Measurements from ENCODE around the gene HLA-G. TPM values are rescaled to one million over a fixed set of nuclear protein-coding genes. Genes with fewer than 3 reads are reported as not detected.

The HLA-G gene
- not detected in 2 replicates for total RNA-seq

GRCh38 chr6:29827579-29828470 lies at the start of gene HLA-G:
Gene HLA-G (plus strand): TSS chr6:29827825. CDS start chr6:29827845, 20 bp downstream.

Small RNAs within 50 kb of the gene (small RNA-seq; reads per million reads assigned to genes)
- not detected for gene MICG (ENCODE audit: low replicate concordance)

Other genes with a start within 250 kb of the HLA-G start
- not detected in 2 replicates for gene OR2H2, start 242.7 kb upstream of the HLA-G start, total RNA-seq
- 6.3 and 13.9 TPM in 2 replicates for gene GABBR1, start 194.6 kb upstream of the HLA-G start, total RNA-seq
- gene MOG, start 170.7 kb upstream of the HLA-G start, total RNA-seq: not detected in 2 replicates
- gene ZFP57, start 146.7 kb upstream of the HLA-G start, total RNA-seq: not detected in 2 replicates
- gene HLA-F, start 104.4 kb upstream of the HLA-G start, total RNA-seq: 3.1 and 14.7 TPM in 2 replicates
- gene HLA-A, start 114.7 kb downstream of the HLA-G start, total RNA-seq: 523 and 603 TPM in 2 replicates
- gene POLR1H, start 233.4 kb downstream of the HLA-G start, total RNA-seq: 16.2 and 27.3 TPM in 2 replicates
- 39.1 and 41.6 TPM in 2 replicates for gene PPP1R11, start 239.4 kb downstream of the HLA-G start, total RNA-seq
- gene RNF39, start 247.9 kb downstream of the HLA-G start, total RNA-seq: not detected in 2 replicates

Measured in placental pericyte (primary cell).